Loucy (cell line): ENCODE measurements around the gene PANK1.

ENCODE experiments used
- H2AFZ ChIP-seq: fragments of 200-600 bp; sonication (generic); 2 replicates; pipeline ENCODE4 v1.6.0; 2016; ENCODE audit warnings: antibody characterized with exemption, mild to moderate bottlenecking, low read length, moderate library complexity
- H3F3A ChIP-seq: fragments of 200-600 bp; 2 replicates; pipeline ENCODE4 v1.6.0; 2016; ENCODE audit warnings: antibody characterized with exemption, low read depth, mild to moderate bottlenecking
- H3K27me3 ChIP-seq: fragments of 200-600 bp; sonication (generic); 2 replicates; pipeline ENCODE4 v1.6.1; 2014; ENCODE audit warnings: low read length, mild to moderate bottlenecking; ENCODE audit not compliant: insufficient read depth, poor library complexity, severe bottlenecking
- H3K36me3 ChIP-seq: fragments of 200-600 bp; sonication (generic); 2 replicates; pipeline ENCODE4 v1.6.1; 2016; ENCODE audit warnings: low read length; ENCODE audit not compliant: insufficient read depth
- H3K4me1 ChIP-seq: fragments of 200-600 bp; sonication (generic); 2 replicates; pipeline ENCODE4 v1.5.1; 2014; ENCODE audit warnings: low read length, mild to moderate bottlenecking; ENCODE audit not compliant: insufficient read depth, poor library complexity, severe bottlenecking
- H3K4me2 ChIP-seq: fragments of 200-600 bp; sonication (generic); 2 replicates; pipeline ENCODE4 v1.6.0; 2014; ENCODE audit warnings: antibody characterized with exemption, low read length, low read depth, mild to moderate bottlenecking; ENCODE audit not compliant: poor library complexity, severe bottlenecking
- H3K4me3 ChIP-seq: fragments of 200-600 bp; sonication (generic); 2 replicates; pipeline ENCODE4 v1.5.1; 2014; ENCODE audit warnings: low read length, mild to moderate bottlenecking, mixed read lengths; ENCODE audit not compliant: poor library complexity, severe bottlenecking
- H3K79me2 ChIP-seq: fragments of 200-600 bp; sonication (generic); 2 replicates; pipeline ENCODE4 v1.6.1; 2014; ENCODE audit warnings: low read length; ENCODE audit not compliant: insufficient read depth
- H3K9ac ChIP-seq: fragments of 200-600 bp; sonication (generic); 2 replicates; pipeline ENCODE4 v1.6.0; 2014; ENCODE audit warnings: mild to moderate bottlenecking, low read depth, low read length, moderate library complexity; ENCODE audit not compliant: poor library complexity, severe bottlenecking
- H3K9me2 ChIP-seq: fragments of 200-600 bp; sonication (generic); replicated peaks from 2 replicates; pipeline ENCODE4 v1.6.1; 2016; ENCODE audit warnings: low read depth, low read length, mixed read lengths
- H3K9me3 ChIP-seq: fragments of 200-600 bp; sonication (generic); 2 replicates; pipeline ENCODE4 v1.6.1; 2014; ENCODE audit warnings: mild to moderate bottlenecking, antibody characterized with exemption, low read length, low read depth; ENCODE audit not compliant: insufficient read depth
- H4K20me1 ChIP-seq: fragments of 200-600 bp; sonication (generic); 2 replicates; pipeline ENCODE4 v1.6.0; 2014; ENCODE audit warnings: antibody characterized with exemption, low read length, mild to moderate bottlenecking; ENCODE audit not compliant: insufficient read depth, poor library complexity, severe bottlenecking
- CTCF ChIP-seq: fragments of 200-600 bp; sonication (generic); conservative IDR thresholded peaks from 2 replicates; pipeline ENCODE4 v1.5.1; 2014; ENCODE audit warnings: mild to moderate bottlenecking, antibody characterized with exemption, low read length
- EZH2phosphoT487 ChIP-seq: fragments of 200-600 bp; IDR thresholded peaks from 2 replicates; pipeline ENCODE4 v1.6.1; 2018; ENCODE audit warnings: antibody characterized with exemption, mild to moderate bottlenecking, moderate library complexity, borderline replicate concordance

Gene PANK1

GRCh38 chr10:89600041-89600440, 45.0 kb downstream of the PANK1 start:
- Histone ChIP-seq H3K4me1 (no peaks in the 10 kb centered on the region), H3K4me3 (no peak overlapping the region), H3F3A (no peaks in the 10 kb centered on the region), H3K9me3 (no peaks in the 10 kb centered on the region), H3K9ac (no peak overlapping the region), H3K79me2 (no peaks in the 10 kb centered on the region), H3K36me3 (peaks cover 16% of the 10 kb centered on the region; the same call in 1 of the 2 replicates), H2AFZ (no peak overlapping the region), H3K27me3 (no peaks in the 10 kb centered on the region), H4K20me1 (no peaks in the 10 kb centered on the region), H3K9me2 (no peaks in the 10 kb centered on the region), H3K4me2 (no peak overlapping the region)
- TF ChIP-seq EZH2phosphoT487 (no peak), CTCF (no peak)

DNA sequence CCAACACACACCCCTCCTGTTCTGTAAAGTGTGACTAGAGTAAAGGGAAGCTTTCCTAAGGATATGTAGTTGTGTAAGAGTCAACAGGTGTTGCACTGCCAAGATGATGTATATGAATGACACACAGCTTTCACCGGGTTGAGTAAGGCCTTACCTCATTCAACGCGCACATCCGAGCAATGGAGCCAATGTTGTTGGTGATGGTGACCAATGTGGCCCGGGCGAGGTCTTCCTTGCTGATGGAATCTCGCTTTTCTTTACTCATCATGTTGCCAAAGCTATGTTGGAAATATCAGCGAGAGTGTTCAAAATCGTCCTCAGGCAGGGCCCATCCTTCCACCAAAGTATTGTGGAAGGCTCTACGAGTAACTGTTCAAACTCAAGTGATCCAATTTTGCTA, 52.0 kb downstream of the PANK1 start:
- Histone ChIP-seq H4K20me1 (no peaks in the 10 kb centered on the region), H3K4me3 (no peak overlapping the region), H3K27me3 (no peaks in the 10 kb centered on the region), H3K36me3 (peaks cover 28% of the 10 kb centered on the region; the same call in 1 of the 2 replicates), H3K4me2 (no peak overlapping the region), H3K9ac (no peak overlapping the region), H3K9me2 (no peaks in the 10 kb centered on the region), H3K9me3 (no peaks in the 10 kb centered on the region), H2AFZ (no peak overlapping the region), H3K79me2 (no peaks in the 10 kb centered on the region), H3F3A (no peaks in the 10 kb centered on the region), H3K4me1 (no peaks in the 10 kb centered on the region)
- TF ChIP-seq CTCF (no peak), EZH2phosphoT487 (no peak)

DNA sequence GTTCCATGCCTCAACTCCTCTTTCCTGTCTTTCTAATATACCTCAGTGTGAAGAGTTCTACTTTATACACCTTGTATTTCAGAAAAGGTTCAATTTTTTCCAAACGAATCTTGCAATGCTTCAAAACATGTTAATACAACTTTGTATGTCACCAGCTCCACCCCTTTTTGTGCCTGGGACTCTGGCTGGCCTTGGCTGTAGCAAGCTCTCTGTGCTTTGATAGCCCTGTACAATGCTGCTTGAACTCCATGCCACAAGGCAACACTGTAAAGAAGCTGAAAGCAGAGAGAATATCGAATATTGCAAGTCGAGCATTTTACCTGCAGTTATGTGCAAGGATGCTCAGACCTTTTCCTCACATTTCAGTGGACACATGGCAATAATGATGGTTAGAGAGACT, 52.5 kb downstream of the PANK1 start:
- Histone ChIP-seq H3K27me3 (no peaks in the 10 kb centered on the region), H3K9ac (no peak overlapping the region), H3K36me3 (peaks cover 26% of the 10 kb centered on the region; the same call in 1 of the 2 replicates), H3K4me3 (no peak overlapping the region), H3K9me2 (no peaks in the 10 kb centered on the region), H3K4me2 (no peak overlapping the region), H2AFZ (no peak overlapping the region), H3K79me2 (no peaks in the 10 kb centered on the region), H3F3A (no peaks in the 10 kb centered on the region), H4K20me1 (no peaks in the 10 kb centered on the region), H3K4me1 (no peaks in the 10 kb centered on the region), H3K9me3 (no peaks in the 10 kb centered on the region)
- no peak for TF ChIP-seq EZH2phosphoT487
- TF ChIP-seq CTCF: no peak
